ENCODE results near the gene TMEM108.

Gene TMEM108

DNA sequence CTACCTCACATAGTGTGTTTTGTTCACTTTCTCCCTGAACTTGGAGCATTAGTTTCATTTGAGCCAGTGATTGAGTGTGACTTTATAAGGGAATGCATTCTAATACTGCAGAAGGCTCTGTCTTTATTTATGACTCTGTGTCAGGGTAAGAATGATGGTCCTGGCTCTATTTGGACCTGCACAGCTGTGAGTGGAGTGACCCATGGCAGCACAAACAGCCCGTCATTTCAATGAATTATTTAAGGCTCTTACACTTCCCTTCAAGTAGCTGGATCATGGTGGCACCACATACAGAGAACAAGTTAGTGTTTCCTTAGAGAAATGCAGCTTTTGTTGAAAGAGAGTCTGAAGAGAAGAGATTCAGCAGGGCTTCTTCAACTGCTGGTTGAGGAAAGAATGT, 16.4 kb downstream of the TMEM108 start:
- TF ChIP-seq, protein P1, sequence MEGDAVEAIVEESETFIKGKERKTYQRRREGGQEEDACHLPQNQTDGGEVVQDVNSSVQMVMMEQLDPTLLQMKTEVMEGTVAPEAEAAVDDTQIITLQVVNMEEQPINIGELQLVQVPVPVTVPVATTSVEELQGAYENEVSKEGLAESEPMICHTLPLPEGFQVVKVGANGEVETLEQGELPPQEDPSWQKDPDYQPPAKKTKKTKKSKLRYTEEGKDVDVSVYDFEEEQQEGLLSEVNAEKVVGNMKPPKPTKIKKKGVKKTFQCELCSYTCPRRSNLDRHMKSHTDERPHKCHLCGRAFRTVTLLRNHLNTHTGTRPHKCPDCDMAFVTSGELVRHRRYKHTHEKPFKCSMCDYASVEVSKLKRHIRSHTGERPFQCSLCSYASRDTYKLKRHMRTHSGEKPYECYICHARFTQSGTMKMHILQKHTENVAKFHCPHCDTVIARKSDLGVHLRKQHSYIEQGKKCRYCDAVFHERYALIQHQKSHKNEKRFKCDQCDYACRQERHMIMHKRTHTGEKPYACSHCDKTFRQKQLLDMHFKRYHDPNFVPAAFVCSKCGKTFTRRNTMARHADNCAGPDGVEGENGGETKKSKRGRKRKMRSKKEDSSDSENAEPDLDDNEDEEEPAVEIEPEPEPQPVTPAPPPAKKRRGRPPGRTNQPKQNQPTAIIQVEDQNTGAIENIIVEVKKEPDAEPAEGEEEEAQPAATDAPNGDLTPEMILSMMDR (conservative IDR thresholded peaks at IDR 0.05): no peak
- TF ChIP-seq ZFX (IDR thresholded peaks at IDR 0.05): no peak
- H3K27ac ChIP-seq: no peak overlapping the region

DNA sequence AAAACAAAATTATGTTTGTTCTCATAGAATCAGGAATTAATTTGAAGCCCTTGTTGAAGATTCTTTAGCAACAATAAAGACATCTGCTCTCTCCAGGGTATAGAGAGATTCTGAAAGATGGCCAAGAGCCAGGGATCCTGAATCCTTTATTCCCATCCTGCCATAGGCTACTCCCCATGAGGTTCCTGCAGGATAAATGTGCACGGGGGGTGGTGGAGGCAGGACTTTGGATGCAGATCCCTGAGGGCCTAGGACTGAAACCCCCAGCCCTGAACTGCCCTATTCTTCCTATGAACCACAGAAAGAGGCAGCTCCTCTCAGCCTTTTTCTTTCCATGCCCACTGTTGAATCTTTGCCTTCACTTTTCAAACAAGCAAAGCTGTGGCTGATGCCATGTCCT, 17.1 kb downstream of the TMEM108 start:
- no peak for TF ChIP-seq ZFX (IDR thresholded peaks at IDR 0.05)
- TF ChIP-seq, protein P1 (conservative IDR thresholded peaks at IDR 0.05): no peak
- no peak overlapping the region for H3K27ac ChIP-seq

DNA sequence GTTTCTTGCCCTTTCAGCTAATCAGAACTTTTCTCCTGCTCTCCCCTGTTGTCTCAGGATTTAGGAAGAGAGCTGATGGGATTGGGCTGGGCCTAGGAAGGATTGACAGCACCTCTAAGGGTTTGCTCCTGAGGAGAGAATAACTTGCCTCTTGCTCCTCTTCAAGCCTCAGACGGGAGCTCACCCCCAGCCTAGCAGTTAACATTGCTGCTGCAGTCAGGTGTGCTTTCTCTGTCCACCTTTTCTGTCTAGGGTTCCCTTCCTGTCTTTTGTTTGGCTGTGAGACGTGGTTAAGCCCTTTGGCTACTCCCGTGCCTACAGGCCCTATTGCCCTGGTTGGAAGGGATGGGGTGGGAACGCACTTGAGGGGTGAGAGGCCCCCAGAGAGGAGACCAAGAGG, 20.1 kb downstream of the TMEM108 start:
- TF ChIP-seq, protein P1 (conservative IDR thresholded peaks at IDR 0.05): no peak
- no peak for TF ChIP-seq ZFX (IDR thresholded peaks at IDR 0.05)
- H3K27ac ChIP-seq: no peak overlapping the region

DNA sequence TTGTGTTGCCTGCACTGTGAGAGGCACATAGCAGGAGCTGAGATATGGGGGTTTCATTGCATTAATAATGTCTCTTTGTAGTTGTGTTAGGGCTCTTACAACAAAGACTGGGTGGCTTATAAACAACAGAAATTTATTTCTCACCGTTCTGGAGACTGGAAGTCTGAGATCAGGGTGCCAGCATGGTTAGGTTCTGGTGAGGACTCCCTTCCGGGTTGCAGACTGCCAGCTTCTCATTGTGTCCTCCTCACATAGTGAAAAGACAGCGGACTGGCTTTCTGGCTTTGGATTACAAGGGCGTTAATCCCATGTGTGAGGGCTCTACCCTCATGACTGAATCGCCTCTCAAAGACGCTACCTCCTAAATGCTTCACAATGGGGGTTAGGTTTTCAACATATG, 20.6 kb downstream of the TMEM108 start:
- H3K27ac ChIP-seq: no peak overlapping the region
- TF ChIP-seq, protein P1 (conservative IDR thresholded peaks at IDR 0.05): no peak
- no peak for TF ChIP-seq ZFX (IDR thresholded peaks at IDR 0.05)

DNA sequence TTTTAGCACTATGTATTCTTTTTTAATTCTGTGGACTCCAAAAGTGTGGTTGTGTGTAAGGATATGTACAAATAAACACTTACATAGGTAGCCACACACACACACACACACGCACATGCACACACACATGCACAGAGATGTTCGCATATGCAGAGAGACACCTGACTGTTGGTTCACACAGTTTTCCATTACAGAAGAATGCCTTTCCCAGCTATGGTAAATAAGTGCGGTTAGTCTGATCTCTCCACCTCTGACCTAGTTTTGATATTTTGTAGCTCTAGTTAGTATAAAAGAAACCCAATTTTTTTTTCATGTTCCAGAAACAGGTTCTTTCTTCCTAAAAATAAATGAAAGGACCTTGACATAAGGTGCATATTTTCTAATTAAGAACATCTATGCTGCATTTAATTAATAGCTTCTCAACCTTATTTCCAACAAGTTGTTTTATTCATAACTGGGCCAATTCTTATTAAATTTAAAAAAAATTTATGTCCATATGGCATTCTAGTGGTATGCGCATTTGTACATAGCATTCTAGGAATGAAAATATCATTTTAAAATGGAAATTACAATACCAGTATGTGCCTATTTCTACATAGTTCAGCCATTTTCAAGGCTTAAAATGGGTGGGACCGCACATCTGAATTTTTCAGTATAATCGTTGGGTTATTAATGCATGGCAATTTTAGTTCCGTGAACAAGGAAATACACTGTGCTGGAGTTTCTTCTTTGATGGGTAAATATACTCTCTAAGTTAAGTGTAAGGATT, 27.2 kb downstream of the TMEM108 start:
- H3K27ac ChIP-seq: no peak overlapping the region

DNA sequence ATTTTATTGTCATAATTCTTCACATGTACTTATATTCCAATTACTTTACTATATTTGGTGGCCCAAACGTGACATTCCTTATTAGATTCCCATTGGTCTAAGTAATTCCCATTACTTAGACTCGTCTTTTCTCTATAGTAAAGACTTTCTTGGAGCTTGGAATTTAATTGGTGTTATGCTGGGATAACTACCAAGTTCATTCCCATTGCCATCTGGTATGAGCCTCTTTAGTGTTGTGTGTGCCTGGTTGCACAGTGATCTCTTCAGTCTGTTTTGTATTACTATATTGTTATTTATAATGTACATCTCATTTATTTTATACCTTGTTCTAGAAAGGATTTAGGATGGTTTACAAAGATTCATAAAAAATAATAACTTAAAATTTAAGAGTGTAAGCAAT, 27.8 kb downstream of the TMEM108 start:
- no peak for TF ChIP-seq ZFX (IDR thresholded peaks at IDR 0.05)
- TF ChIP-seq, protein P1 (conservative IDR thresholded peaks at IDR 0.05): no peak
- no peak overlapping the region for H3K27ac ChIP-seq

More for the DNA sequence above, 27.2 kb downstream of the TMEM108 start:
- no peak for TF ChIP-seq ZFX (IDR thresholded peaks at IDR 0.05)
- TF ChIP-seq, protein P1 (conservative IDR thresholded peaks at IDR 0.05): no peak

DNA sequence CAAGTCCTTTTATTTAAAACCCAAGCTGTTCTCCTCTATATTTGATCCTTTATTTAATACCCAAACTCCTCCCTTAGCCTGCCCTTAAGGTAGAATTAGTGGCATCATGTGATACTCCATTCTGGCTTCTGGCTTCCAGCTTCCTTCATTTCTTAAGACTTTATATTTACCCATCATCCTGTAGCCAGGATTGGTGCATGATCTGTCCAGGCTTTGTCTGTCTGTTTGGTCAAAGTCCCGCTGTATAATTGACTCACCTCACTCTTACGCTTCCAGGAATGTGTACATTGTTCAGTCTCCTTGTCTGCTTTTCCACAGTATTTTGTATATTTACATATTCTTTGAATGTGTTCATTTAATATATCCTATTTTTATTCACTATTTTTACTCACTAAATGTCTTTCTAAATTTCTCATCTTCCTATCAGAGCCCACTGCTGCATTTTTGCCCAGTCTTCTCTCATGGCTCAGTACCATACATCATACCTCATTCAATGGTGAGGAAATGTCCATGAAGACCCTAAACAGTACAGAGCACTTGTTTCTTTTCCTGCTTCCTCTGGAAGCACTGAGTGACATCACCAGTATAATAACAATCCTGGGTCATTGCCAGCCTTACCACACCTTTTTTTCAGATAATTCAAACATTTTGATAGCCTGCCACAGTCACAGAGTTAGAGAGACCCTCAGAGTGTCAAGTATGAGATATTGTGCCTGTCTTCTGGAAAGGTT, 31.5 kb downstream of the TMEM108 start:
- TF ChIP-seq ZFX (IDR thresholded peaks at IDR 0.05): no peak
- TF ChIP-seq, protein P1 (conservative IDR thresholded peaks at IDR 0.05): no peak
- no peak overlapping the region for H3K27ac ChIP-seq
